Spleen (tissue), 7 donors: Measurements from ENCODE around the gene SKI.

Experiments
- CTCF ChIP-seq, 11 experiments: fragments of 200-600 bp in 7 of 11; fragments of 450-650 bp in 4 of 11; sonication (generic) in 4 of 11; IDR thresholded peaks in 8 of 11; conservative IDR thresholded peaks in 3 of 11; 1 replicate in 7 of 11; 2 replicates in 4 of 11; pipeline versions ENCODE4 v1.4.0 to v1.8.0; 2016 to 2021; ENCODE audit warnings: antibody characterized with exemption in 11 of 11, inconsistent platforms in 4 of 11, mild to moderate bottlenecking in 1 of 11
- POLR2A ChIP-seq, 3 donors: fragments of 450-650 bp; IDR thresholded peaks; one replicate each; pipeline ENCODE4 v1.5.1; 2017; ENCODE audit warnings: antibody characterized with exemption in 3 of 3, mild to moderate bottlenecking in 1 of 3
- POLR2AphosphoS5 ChIP-seq, 3 donors: sonication (generic); formaldehyde crosslinking; IDR thresholded peaks; one replicate each; pipeline ENCODE4 v1.5.1; 2017; ENCODE audit warnings: antibody characterized with exemption in 3 of 3
- donor health status: DM: no; HTN: no; CAD: no; lungs with moderate emphysema.
- donor health status: DM: no; HTN: no; CAD: no.
- donor health status: DM: no; HTN: no; CAD: no.

- no peak for TF ChIP-seq CTCF (IDR thresholded peaks at IDR 0.05 in 8 of 11, conservative IDR thresholded peaks at IDR 0.05 in 3 of 11)
- TF ChIP-seq POLR2A (IDR thresholded peaks at IDR 0.05): no peak
- peak in 1 of 3 donors; percentile 17 for TF ChIP-seq POLR2AphosphoS5 (IDR thresholded peaks at IDR 0.05)
These were observed 35.8 kb upstream of the SKI start for GRCh38 chr1:2192031-2192995.
